H1 (cell line): ENCODE results near the gene MSI2. TPM values are rescaled to one million over a fixed set of nuclear protein-coding genes. Genes with fewer than 3 reads are reported as not detected.

Experiments
- CTCF ChIA-PET: fragments of 300-600 bp; sonication (Branson Sonifier 250); formaldehyde crosslinking; loops from one replicate; lab custom pipeline; 2021; ENCODE audit not compliant: partially characterized antibody; lab: Charles Lee
- POLR2A ChIA-PET: fragments of 300-600 bp; sonication (Branson Sonifier 250); formaldehyde crosslinking; loops from one replicate; lab custom pipeline; 2021; ENCODE audit warnings: inconsistent platforms; ENCODE audit not compliant: partially characterized antibody; lab: Charles Lee
- DNase-seq, 2 experiments: peaks; one replicate each; pipeline versions ENCODE4 v3.0.0 to v3.0.0-alpha.2; 2010 to 2022; ENCODE audit warnings: low spot score in 2 of 2, low read depth in 1 of 2, mixed read lengths in 1 of 2
- FAIRE-seq: peaks from 2 replicates; lab custom pipeline; 2011; peaks lifted over from hg19 to GRCh38; lab: Jason Lieb, UNC
- H2AFZ ChIP-seq: 2 replicates; pipeline ENCODE4 v1.8.1; 2012; ENCODE audit warnings: low read length, inconsistent platforms
- H2AK5ac ChIP-seq: 2 replicates; pipeline ENCODE4 v1.6.1; 2013; ENCODE audit warnings: low read depth, low read length
- H2BK120ac ChIP-seq: replicated peaks from 2 replicates; pipeline ENCODE3; 2013; ENCODE audit warnings: low read depth, low read length, inconsistent platforms
- H2BK12ac ChIP-seq: 2 replicates; pipeline ENCODE4 v1.6.1; 2013; ENCODE audit warnings: low read depth, low read length
- H2BK15ac ChIP-seq: 2 replicates; pipeline ENCODE4 v1.6.1; 2013; ENCODE audit warnings: low read length
- H2BK20ac ChIP-seq: 2 replicates; pipeline ENCODE4 v1.6.1; 2013; ENCODE audit warnings: low read length
- H2BK5ac ChIP-seq: 2 replicates; pipeline ENCODE4 v1.6.1; 2013; ENCODE audit warnings: low read depth, low read length
- H3K14ac ChIP-seq: 2 replicates; pipeline ENCODE4 v1.6.1; 2013; ENCODE audit warnings: inconsistent platforms; ENCODE audit not compliant: insufficient read length
- H3K18ac ChIP-seq: 2 replicates; pipeline ENCODE4 v1.6.1; 2013; ENCODE audit warnings: low read length; ENCODE audit errors: extremely low read depth
- H3K23ac ChIP-seq: 2 replicates; pipeline ENCODE4 v1.6.1; 2013; ENCODE audit warnings: inconsistent platforms; ENCODE audit not compliant: insufficient read length
- H3K23me2 ChIP-seq: 2 replicates; pipeline ENCODE4 v1.6.1; 2013; ENCODE audit warnings: low read depth, low read length
- H3K27ac ChIP-seq: 2 replicates; pipeline ENCODE4 v1.6.1; 2011; ENCODE audit warnings: low read depth, low read length, inconsistent platforms
- H3K27me3 ChIP-seq, 4 experiments: replicated peaks in 1 of 4; 1 replicate in 1 of 4; 2 replicates in 3 of 4; pipeline versions ENCODE4 v1.6.1 to v1.8.1; 2011 to 2013; ENCODE audit warnings: low read length in 3 of 4, mild to moderate bottlenecking in 3 of 4, inconsistent platforms in 2 of 4, mixed read lengths in 2 of 4, moderate library complexity in 1 of 4; ENCODE audit not compliant: control insufficient read depth in 3 of 4, insufficient read depth in 3 of 4; ENCODE audit errors: extremely low read depth in 1 of 4
- H3K36me3 ChIP-seq, 4 experiments: 2 replicates each; pipeline versions ENCODE4 v1.6.1 to v1.8.1; 2011 to 2013; ENCODE audit warnings: mild to moderate bottlenecking in 4 of 4, low read length in 3 of 4, moderate library complexity in 2 of 4, control low read depth in 1 of 4, inconsistent platforms in 1 of 4; ENCODE audit not compliant: insufficient read depth in 4 of 4, control insufficient read depth in 2 of 4
- H3K4ac ChIP-seq: replicated peaks from 2 replicates; pipeline ENCODE3; 2013; ENCODE audit warnings: low read length, low read depth, mixed read lengths, inconsistent platforms; ENCODE audit not compliant: insufficient read length
- H3K4me1 ChIP-seq, 4 experiments: replicated peaks in 1 of 4; 1 replicate in 1 of 4; 2 replicates in 3 of 4; pipeline versions ENCODE4 v1.6.1 to v1.8.1; 2011 to 2013; ENCODE audit warnings: low read length in 3 of 4, inconsistent platforms in 2 of 4, mixed read lengths in 1 of 4; ENCODE audit not compliant: insufficient read depth in 4 of 4, control insufficient read depth in 3 of 4
- H3K4me2 ChIP-seq, 2 experiments: 2 replicates each; pipeline versions ENCODE4 v1.6.1 to v1.8.1; 2011 to 2013; ENCODE audit warnings: low read depth in 2 of 2, low read length in 2 of 2, control low read depth in 1 of 2, inconsistent platforms in 1 of 2, mild to moderate bottlenecking in 1 of 2; ENCODE audit not compliant: insufficient read depth in 1 of 2
- H3K4me3 ChIP-seq, 4 experiments: fragments of 200-600, 300-600 bp in 1 of 4; sonication (generic), shearing (Covaris generic), sonication (Bioruptor Twin) in 1 of 4; 2 replicates each; pipeline versions ENCODE4 v1.5.1 to v1.8.1; 2011 to 2016; ENCODE audit warnings: low read length in 4 of 4, low read depth in 3 of 4, control low read depth in 2 of 4, inconsistent platforms in 2 of 4, mild to moderate bottlenecking in 2 of 4, mixed read lengths in 1 of 4, moderate library complexity in 1 of 4; ENCODE audit not compliant: insufficient read depth in 2 of 4; ENCODE audit errors: extremely low read depth in 1 of 4
- H3K56ac ChIP-seq: replicated peaks from 2 replicates; pipeline ENCODE3; 2013; ENCODE audit warnings: low read depth, mild to moderate bottlenecking, mixed read lengths, low read length, inconsistent platforms; ENCODE audit not compliant: insufficient read length
- H3K79me1 ChIP-seq: 2 replicates; pipeline ENCODE4 v1.6.1; 2013; ENCODE audit warnings: low read depth, low read length, control low read depth
- H3K79me2 ChIP-seq, 2 experiments: 2 replicates each; pipeline versions ENCODE4 v1.6.1 to v1.8.1; 2012 to 2013; ENCODE audit warnings: low read length in 2 of 2, mild to moderate bottlenecking in 2 of 2, inconsistent platforms in 1 of 2; ENCODE audit not compliant: insufficient read depth in 2 of 2, control insufficient read depth in 1 of 2
- H3K9ac ChIP-seq, 4 experiments: replicated peaks in 1 of 4; 1 replicate in 1 of 4; 2 replicates in 3 of 4; pipeline versions ENCODE4 v1.6.1 to v1.8.1; 2011 to 2013; ENCODE audit warnings: low read depth in 3 of 4, low read length in 3 of 4, control low read depth in 2 of 4, mild to moderate bottlenecking in 2 of 4, moderate library complexity in 2 of 4, inconsistent platforms in 1 of 4; ENCODE audit errors: extremely low read depth in 1 of 4
- H3K9me3 ChIP-seq, 2 experiments: 2 replicates each; pipeline versions ENCODE4 v1.6.1 to v1.8.1; 2012 to 2013; ENCODE audit warnings: mild to moderate bottlenecking in 2 of 2, moderate library complexity in 2 of 2, control low read depth in 1 of 2, inconsistent platforms in 1 of 2, low read depth in 1 of 2, low read length in 1 of 2, mixed read lengths in 1 of 2; ENCODE audit not compliant: insufficient read depth in 2 of 2
- H4K20me1 ChIP-seq, 2 experiments: replicated peaks in 1 of 2; 2 replicates each; pipeline versions ENCODE3 to v1.8.1; 2011 to 2013; ENCODE audit warnings: inconsistent platforms in 2 of 2, low read length in 2 of 2, mild to moderate bottlenecking in 1 of 2; ENCODE audit not compliant: insufficient read depth in 2 of 2, control insufficient read depth in 1 of 2
- H4K5ac ChIP-seq: 2 replicates; pipeline ENCODE4 v1.6.1; 2013; ENCODE audit warnings: low read length, low read depth, mixed read lengths, inconsistent platforms; ENCODE audit not compliant: insufficient read length
- H4K8ac ChIP-seq: 2 replicates; pipeline ENCODE4 v1.8.0; 2013; ENCODE audit warnings: mild to moderate bottlenecking, moderate library complexity, low read length, inconsistent platforms; ENCODE audit not compliant: insufficient read depth; ENCODE audit errors: extremely low read depth
- H4K91ac ChIP-seq: replicated peaks from 2 replicates; pipeline ENCODE3; 2013; ENCODE audit warnings: low read length, mixed read lengths, inconsistent platforms; ENCODE audit not compliant: insufficient read length
- HDAC2 ChIP-seq, 2 experiments: fragments of 300-600 bp in 1 of 2; sonication (generic) in 1 of 2; IDR thresholded peaks; 2 replicates each; pipeline ENCODE4 v1.6.1; 2011 to 2012; ENCODE audit warnings: low read depth in 2 of 2, low read length in 2 of 2, mild to moderate bottlenecking in 2 of 2, moderate library complexity in 2 of 2, borderline replicate concordance in 1 of 2, inconsistent platforms in 1 of 2
- JUND ChIP-seq: IDR thresholded peaks from 2 replicates; pipeline ENCODE4 v1.6.1; 2011; ENCODE audit warnings: mild to moderate bottlenecking, improper control_type of control experiment, low read length
- POLR2A ChIP-seq, 2 experiments: IDR thresholded peaks; 1 replicate in 1 of 2; 2 replicates in 1 of 2; pipeline ENCODE4 v1.6.1; 2011; ENCODE audit warnings: low read depth in 2 of 2, low read length in 2 of 2, mild to moderate bottlenecking in 2 of 2; ENCODE audit errors: control extremely low read depth in 1 of 2
- TCF12 ChIP-seq: IDR thresholded peaks from 2 replicates; pipeline ENCODE4 v1.6.1; 2011; ENCODE audit warnings: low read depth, mild to moderate bottlenecking, low read length
- WGBS, 2 experiments: shearing (Covaris generic) in 1 of 2; methylation state at CpG; one replicate each; pipeline versions ENCODE4 v1.1.6 to v1.1.7; 2013 to 2015; ENCODE audit warnings: low lambda C conversion rate in 2 of 2, mixed read lengths in 2 of 2, inconsistent platforms in 1 of 2, low coverage in 1 of 2, missing lambda C conversion rate in 1 of 2; ENCODE audit not compliant: insufficient replicate concordance in 2 of 2, insufficient coverage in 1 of 2, insufficient read length in 1 of 2; ENCODE audit errors: extremely low coverage in 1 of 2, missing lambda C conversion rate in 1 of 2; 5-methylcytosine and 5-hydroxymethylcytosine counted together
- polyA plus RNA-seq, 7 experiments: library from polyadenylated mRNA; depleted of rRNA in 3 of 7; stranded (reverse) in 5 of 7; unstranded in 2 of 7; fragments of >200 nt in 5 of 7; fragments of 200-250 nt in 2 of 7; gene quantifications; 1 replicate in 5 of 7; 2 replicates in 1 of 7; 4 replicates in 1 of 7; pipeline versions ENCODE4 v1.2.1 to v1.2.3, GENCODE V29; 2011 to 2013; ENCODE audit warnings: missing spikeins in 2 of 7, mixed read lengths in 2 of 7
- total RNA-seq: library from RNA; stranded (reverse); fragmentation: NEBNext Ultra II Directional; extraction: Animal tissue kit (Norgen Biotek cat#: 25700); gene quantifications from 2 replicates; pipeline ENCODE4 v1.2.1, GENCODE V29; 2021

The MSI2 gene
- total and polyA plus RNA-seq, 2 of the 8 experiments (the other 6 are each of a cell fraction or from before 2014, with no cell fraction given) = 36.7 to 80.6 TPM

GRCh38 chr17:57580055-57580739 lies 323.9 kb downstream of the MSI2 start:
- no peak overlapping the region for H3K23ac ChIP-seq
- H2BK5ac ChIP-seq = no peak overlapping the region
- no peak overlapping the region for H3K56ac ChIP-seq
- no peak for DNase-seq
- H4K91ac ChIP-seq = no peak overlapping the region
- H2AK5ac ChIP-seq = no peak overlapping the region; the same call in 1 of the 2 replicates
- TF ChIP-seq JUND (no peak), POLR2A (IDR thresholded peaks at IDR 0.05; ENCODE audit: control extremely low read depth in 1 of 2, low read depth in 2 of 2, low read length in 2 of 2) (no peak), TCF12 (no peak), HDAC2 (IDR thresholded peaks at IDR 0.05; ENCODE audit: borderline replicate concordance in 1 of 2, low read depth in 2 of 2, low read length in 2 of 2) (no peak)
- TF ChIP-seq, all 59 proteins: peak for 0
- Histone ChIP-seq H3K4me2 (no peak overlapping the region), H3K4me1 (peaks cover 0 to 14% (median 2%) of the 10 kb centered on the region in 4 experiments; a peak in 3 of 7 replicates), H4K20me1 (no peaks in the 10 kb centered on the region), H3K27me3 (no peaks in the 10 kb centered on the region), H3K23me2 (no peaks in the 10 kb centered on the region), H2BK15ac (no peak overlapping the region), H2BK20ac (no peak overlapping the region), H4K5ac (no peak overlapping the region), H3K27ac (no peak overlapping the region), H3K4ac (no peak overlapping the region), H3K79me1 (no peaks in the 10 kb centered on the region), H3K4me3 (no peak overlapping the region), H3K9me3 (no peaks in the 10 kb centered on the region), H2AFZ (no peak overlapping the region), H2BK12ac (peak overlapping the region; percentile 39; the same call in 1 of the 2 replicates), H3K18ac (no peak overlapping the region), H2BK120ac (no peak overlapping the region), H3K14ac (no peak overlapping the region), H3K79me2 (0 out of 4 replicates have a peak, but pooled peaks cover 0 to 2% of the 10 kb centered on the region in 2 experiments), H3K36me3 (no peaks in the 10 kb centered on the region), H4K8ac (no peak overlapping the region), H3K9ac (no peak overlapping the region)
- no peak for FAIRE-seq
- ChIA-PET CTCF (interaction anchor here (0.6 to 1.3 kb wide), 6 partner anchors 27 to 337 kb away, joined by 3 to 4 read pairs (median 3); no protein-coding TSS in a partner anchor), POLR2A (no interaction called here)
- WGBS, 2 experiments = 81% methylated on average over 5 of the region's 5 CpGs; no CpG with 5 or more reads in 1 of the 2 experiments
